ENCODE data around the gene INSC.

INSC gene

GRCh38 chr11:15153231-15153630 lies 38.5 kb downstream of the INSC start:
- DNase-seq = no peak

- DNase-seq = no peak
Measured at GRCh38 chr11:15157181-15157580, 42.5 kb downstream of the INSC start.

DNA sequence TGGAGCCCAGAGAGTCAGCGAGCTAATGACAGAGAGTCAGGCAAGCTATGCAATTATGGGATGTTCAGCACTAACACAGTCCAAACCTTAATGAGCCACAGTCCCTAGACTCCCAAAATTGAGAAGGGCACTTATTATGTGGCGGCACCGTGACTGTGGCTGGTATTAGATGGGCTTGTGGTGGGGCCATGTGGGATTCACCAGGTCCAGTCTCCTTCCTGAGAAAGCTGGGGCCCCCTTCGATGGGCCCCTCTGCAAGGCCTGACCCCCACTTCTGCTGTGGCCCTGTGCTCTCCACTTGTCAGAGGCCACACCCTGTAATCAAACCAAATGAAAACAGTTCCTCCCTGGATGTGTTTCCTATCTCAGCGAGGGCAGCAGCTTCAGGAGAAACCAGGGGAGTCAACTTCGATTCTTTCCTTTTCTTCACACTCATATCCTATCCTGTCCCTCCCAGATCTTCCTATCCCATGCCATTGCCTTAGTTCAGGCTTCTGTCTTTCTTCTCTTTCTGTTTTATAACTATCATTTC lies 42.9 kb downstream of the INSC start:
- no peak for DNase-seq

GRCh38 chr11:15158351-15159015 lies 43.8 kb downstream of the INSC start:
- no peak for DNase-seq

DNA sequence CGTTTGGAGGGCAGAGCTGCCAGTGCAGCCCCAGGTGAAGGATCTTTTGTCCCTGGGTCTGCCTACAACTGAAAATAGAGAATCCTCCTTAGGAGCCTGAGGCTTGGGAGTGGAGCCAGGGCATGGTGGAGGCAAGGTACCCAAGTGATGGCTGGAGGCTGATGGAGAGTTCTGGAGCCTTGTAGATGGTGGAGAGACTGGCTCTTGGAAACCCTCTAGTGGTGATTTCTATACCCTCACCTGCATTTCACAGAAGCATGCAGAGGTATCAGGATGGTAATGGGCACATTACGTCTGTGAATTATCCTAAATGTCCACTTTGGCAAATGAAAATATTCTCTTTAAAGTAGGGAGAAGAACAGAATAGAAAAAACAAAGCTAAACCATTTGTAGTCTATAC lies 44.4 kb downstream of the INSC start:
- no peak for DNase-seq

DNA sequence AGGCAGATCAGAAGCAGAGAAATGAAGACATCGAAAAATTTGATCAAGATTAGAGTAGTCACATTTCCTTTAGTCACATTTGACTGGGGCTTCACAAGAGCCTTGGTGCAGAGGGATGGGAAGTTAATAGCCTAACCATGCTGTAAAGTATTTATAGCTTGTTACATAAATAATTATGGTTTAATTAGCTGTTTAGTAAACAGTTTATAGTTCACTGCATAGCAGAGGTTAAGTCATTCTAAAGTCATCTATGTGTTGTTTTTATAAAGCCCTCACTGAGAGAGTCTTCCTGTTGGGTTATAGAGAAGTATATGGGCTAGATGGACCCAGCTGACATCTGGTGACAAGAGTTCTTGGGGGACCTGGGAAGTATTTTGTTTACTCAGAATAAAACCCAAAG lies 47.1 kb downstream of the INSC start:
- DNase-seq = no peak

GRCh38 chr11:15163136-15163535 lies 48.4 kb downstream of the INSC start:
- DNase-seq = no peak

GRCh38 chr11:15166204-15166603 lies 51.5 kb downstream of the INSC start:
- no peak for DNase-seq

GRCh38 chr11:15169815-15170551 lies 55.3 kb downstream of the INSC start:
- no peak for DNase-seq

- DNase-seq = no peak
Measured at GRCh38 chr11:15170698-15171097, 56.0 kb downstream of the INSC start.

DNA sequence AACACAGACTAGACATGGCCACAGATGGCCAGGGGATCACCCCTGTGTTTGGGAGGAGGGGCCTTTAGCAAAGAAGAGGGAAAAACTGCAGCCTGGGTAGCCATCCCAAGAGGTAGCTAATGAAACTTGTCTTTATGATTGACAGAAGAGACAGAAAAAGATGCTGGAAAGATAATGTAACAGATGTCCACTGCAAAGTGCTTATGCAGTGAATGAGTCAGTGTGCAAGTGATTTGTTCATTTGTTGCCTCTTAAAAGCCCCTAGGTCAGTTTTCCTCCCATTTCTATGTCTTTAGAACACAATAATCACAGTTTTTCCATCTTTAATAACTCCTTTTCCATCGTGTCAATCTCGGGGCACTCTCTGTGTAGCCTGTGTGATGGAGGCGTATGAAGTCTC lies 57.2 kb downstream of the INSC start:
- no peak for DNase-seq

GRCh38 chr11:15175831-15176230 lies 61.1 kb downstream of the INSC start:
- no peak for DNase-seq

DNA sequence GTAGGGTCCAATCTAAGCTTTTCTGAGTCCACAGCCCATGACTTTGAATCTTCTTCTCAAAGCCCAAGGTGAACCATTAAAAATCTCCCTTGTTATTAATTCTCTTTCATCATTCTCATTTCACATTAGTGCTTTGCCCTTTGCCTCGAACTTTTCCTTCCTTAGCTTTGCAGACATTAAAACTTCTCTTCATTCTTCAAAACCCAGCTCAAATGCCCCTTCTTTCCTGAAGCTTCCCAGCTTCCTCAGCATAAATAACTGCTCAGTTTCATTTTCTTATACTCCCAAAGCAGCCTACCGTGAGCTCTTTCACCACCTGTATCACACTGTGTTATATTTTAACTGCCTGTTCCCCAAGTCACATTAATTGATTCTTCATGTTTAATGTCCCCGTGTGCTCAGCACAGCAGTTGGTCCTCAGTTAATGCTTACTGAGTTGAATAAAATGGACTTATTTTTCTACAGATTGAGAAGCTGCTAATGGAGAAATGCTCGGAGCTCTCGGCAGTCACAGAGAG lies 62.0 kb downstream of the INSC start:
- DNase-seq = no peak

- no peak for DNase-seq
Measured at GRCh38 chr11:15177491-15177890, 62.8 kb downstream of the INSC start.

GRCh38 chr11:15178214-15178613 lies 63.5 kb downstream of the INSC start:
- no peak for DNase-seq

- DNase-seq = no peak
Measured at GRCh38 chr11:15179167-15179566, 64.4 kb downstream of the INSC start.

DNA sequence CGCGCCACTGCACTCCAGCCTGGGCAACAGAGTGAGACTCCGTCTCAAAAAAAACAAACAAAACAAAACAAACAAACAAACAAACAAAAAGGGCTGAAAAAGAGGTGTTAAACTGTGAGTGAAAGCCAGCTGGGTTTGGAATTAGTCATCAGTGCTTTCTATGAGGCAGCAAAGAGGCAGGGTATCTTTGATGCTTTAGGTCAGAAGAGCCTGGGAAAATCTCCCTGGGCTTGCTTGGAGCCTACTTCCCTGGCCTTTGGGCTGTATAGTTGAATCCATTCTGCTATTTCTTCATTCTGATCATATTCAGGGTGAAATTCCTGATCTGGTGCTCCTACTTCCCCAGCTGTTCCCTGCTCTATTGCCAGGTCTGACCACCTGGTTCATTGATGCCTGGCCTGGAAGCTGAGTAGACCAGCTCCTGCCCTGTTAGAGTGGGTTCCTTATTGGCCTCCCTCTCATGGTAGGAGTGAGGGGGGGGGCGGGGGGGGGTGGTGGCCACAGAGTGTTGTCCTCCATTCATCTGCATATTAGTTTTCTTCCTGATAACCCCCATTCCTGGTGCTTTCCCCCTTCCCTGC lies 65.6 kb downstream of the INSC start:
- no peak for DNase-seq

GRCh38 chr11:15182372-15182771 lies 67.6 kb downstream of the INSC start:
- no peak for DNase-seq

DNA sequence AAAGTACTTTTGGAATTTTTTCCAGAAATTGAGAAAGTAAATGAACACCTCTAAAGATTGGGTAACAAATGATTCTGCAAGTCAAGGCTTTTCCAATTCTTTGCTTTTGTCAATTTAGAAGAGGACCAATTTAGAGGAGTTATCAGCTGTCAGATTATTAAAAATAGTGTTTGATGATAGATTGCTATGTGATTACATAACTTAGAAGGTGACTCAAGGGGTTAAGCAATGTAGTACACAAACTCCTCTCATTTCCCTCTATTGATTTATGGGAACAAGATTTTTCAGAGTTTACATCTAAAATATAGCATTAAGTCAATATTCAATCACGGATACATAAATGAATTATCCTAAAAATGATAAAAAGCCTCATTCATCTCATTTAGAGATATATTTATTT lies 70.3 kb downstream of the INSC start:
- DNase-seq = no peak

GRCh38 chr11:15186146-15186545 lies 71.4 kb downstream of the INSC start:
- DNase-seq = no peak

GRCh38 chr11:15189189-15189588 lies 74.5 kb downstream of the INSC start:
- DNase-seq = no peak

DNA sequence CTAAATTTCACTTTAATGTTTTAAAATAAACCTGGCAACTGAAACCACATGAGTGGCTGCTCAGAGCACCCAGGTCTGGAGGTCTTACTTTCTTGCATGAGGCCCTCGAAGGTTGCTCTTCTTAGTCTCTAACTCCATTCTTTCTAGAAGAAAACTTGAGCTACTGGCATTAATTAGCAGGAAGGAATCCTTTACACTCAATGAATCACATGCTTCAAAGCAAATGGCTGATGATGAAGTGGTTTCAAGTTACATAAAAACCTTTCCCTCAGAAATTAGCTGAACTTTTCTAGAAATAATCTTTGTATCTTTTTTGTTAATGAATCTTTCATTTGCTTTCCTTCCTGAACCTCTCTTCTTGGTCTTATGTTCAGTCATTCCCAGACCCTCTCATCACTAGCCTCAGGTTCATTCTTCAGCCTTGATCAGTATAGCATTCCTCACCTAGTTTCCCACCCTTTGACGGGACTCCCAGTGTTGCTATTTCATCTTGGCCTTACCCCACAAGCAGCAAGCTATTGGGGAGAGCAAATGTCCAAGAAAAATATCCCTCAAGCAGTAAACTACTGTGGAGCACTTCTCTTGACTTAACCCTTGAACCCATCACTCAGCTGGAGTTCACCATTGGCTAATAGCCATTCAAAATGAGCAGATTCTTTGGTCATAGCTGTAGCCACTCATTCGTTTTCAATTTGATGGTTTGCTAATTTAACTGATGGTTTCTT lies 75.1 kb downstream of the INSC start:
- no peak for DNase-seq

DNA sequence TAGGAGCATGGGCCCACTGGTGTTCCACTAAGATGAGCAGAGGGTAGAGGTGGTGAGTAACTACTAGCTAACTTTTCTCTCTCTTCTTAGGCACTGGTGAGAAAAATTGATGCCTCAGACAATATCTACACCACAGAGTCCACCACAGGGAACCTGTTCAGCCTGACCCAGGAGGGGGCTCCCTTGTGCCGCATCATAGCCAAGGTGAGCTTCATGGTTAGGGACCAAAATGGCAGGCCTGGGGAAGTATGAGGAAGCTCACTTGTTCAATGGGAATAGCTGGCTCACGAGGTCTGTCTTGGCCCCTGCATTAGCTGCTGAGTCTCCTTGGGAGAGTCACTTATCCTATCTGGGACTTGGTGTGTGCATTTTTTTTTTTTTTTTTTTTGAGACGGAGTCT lies 75.9 kb downstream of the INSC start:
- DNase-seq = no peak
